ENCODE results near the gene FSTL5. TPM values are rescaled to one million over a fixed set of nuclear protein-coding genes. Genes with fewer than 3 reads are reported as not detected.

Gene FSTL5
- total RNA-seq, 4 donors from 2014 or later: not detected

DNA sequence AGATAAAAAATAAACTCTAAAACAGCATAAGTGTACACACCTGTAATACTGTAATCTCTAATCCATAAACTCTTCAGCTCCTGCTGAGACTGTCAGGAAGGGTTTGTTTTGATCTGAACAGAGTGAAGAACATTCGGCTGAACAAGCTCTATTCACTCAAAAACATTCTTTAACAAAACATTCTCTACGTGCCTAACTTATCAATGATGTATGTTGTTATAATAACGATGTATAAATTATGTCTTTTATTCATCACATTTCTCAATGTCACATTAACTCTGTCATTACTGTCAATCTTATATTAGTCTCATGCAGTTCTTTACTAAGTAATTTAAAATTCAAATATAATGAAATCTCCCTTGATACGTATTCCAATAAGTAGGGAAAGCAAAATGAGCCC lies 280.6 kb downstream of the FSTL5 start:
- no peaks in the 10 kb centered on the region for H3K4me1 ChIP-seq
- no peak overlapping the region for H3K4me3 ChIP-seq
- H3K27ac ChIP-seq: no peak overlapping the region
- TF ChIP-seq POLR2A (IDR thresholded peaks at IDR 0.05) (no peak), EP300 (IDR thresholded peaks at IDR 0.05) (no peak), POLR2AphosphoS5 (IDR thresholded peaks at IDR 0.05) (no peak), CTCF (IDR thresholded peaks at IDR 0.05) (no peak)
- no peak for DNase-seq (ENCODE audit: low spot score in 2 of 2)
- no peaks in the 10 kb centered on the region for H3K9me3 ChIP-seq
- WGBS: 59% methylated on average over 4 of the region's 4 CpGs
- no peaks in the 10 kb centered on the region for H3K36me3 ChIP-seq
- H3K27me3 ChIP-seq: no peaks in the 10 kb centered on the region

DNA sequence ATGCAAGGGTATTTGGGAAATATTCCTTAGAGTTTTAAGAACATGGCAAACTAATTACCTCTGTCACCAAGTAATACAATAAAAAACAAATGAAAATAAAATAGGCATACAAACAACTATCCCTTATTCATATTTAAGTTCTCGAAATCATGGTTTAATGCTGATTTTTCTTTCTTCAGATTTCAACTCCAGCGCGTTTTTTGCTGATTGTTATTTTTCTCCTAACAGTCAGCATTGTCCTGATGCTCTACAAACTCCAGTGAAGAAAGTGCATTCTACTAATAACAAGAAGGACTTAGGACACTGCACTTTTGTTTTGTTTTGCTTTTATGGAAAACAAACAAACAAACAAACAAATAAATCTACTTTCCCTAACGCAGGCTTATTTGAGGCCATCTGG lies 282.4 kb downstream of the FSTL5 start:
- Histone ChIP-seq H3K4me1 (no peaks in the 10 kb centered on the region), H3K27ac (no peak overlapping the region), H3K27me3 (no peaks in the 10 kb centered on the region), H3K4me3 (no peak overlapping the region), H3K9me3 (peaks cover 5% of the 10 kb centered on the region), H3K36me3 (no peaks in the 10 kb centered on the region)
- TF ChIP-seq CTCF (IDR thresholded peaks at IDR 0.05): no peak
- no peak for TF ChIP-seq POLR2A (IDR thresholded peaks at IDR 0.05)
- TF ChIP-seq EP300 (IDR thresholded peaks at IDR 0.05): no peak
- no peak for TF ChIP-seq POLR2AphosphoS5 (IDR thresholded peaks at IDR 0.05)
- no peak for DNase-seq (ENCODE audit: low spot score in 2 of 2)
- WGBS: 75% methylated on average over 4 of the region's 4 CpGs

- Histone ChIP-seq H3K9me3 (no peaks in the 10 kb centered on the region), H3K27me3 (no peaks in the 10 kb centered on the region), H3K36me3 (no peaks in the 10 kb centered on the region), H3K4me3 (no peak overlapping the region), H3K27ac (no peak overlapping the region), H3K4me1 (no peaks in the 10 kb centered on the region)
- no peak for DNase-seq (ENCODE audit: low spot score in 2 of 2)
- WGBS: 78% methylated on average over 2 of the region's 2 CpGs
- TF ChIP-seq POLR2A (IDR thresholded peaks at IDR 0.05): no peak
- TF ChIP-seq CTCF (IDR thresholded peaks at IDR 0.05): no peak
- no peak for TF ChIP-seq EP300 (IDR thresholded peaks at IDR 0.05)
- no peak for TF ChIP-seq POLR2AphosphoS5 (IDR thresholded peaks at IDR 0.05)
Measured at GRCh38 chr4:161869511-161869910, 294.3 kb downstream of the FSTL5 start.

DNA sequence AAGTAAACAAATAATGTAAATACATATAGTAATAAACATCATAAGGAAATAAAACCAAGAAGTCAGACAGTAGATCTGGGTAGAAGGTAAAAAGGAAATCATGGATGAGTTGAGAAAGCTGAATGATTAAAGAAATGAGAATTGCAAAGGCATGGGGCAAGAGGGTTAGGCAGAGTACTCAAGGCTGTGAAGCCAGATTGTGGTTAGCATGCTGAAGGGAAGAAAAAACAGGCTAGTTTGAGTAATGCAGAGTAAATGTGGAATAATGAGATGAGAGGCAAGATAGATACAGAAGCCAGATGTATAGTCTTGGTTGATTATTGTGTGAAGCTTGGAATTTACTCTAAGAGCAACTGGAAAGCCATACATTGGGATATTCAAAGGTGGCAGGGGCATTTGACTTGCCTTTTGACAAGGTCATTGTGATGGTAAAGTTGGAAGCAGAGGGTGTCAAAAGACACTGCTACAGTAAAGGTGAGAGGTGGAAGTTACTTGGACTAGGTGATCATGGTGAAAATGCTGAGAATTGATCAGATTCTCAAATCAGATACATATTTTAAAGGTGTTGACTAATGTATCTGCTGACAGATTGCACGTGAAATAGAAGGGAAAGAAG lies 307.0 kb downstream of the FSTL5 start:
- Histone ChIP-seq H3K9me3 (peaks cover 4% of the 10 kb centered on the region), H3K4me1 (no peaks in the 10 kb centered on the region), H3K4me3 (no peak overlapping the region), H3K27ac (no peak overlapping the region), H3K36me3 (no peaks in the 10 kb centered on the region), H3K27me3 (no peaks in the 10 kb centered on the region)
- TF ChIP-seq POLR2A (IDR thresholded peaks at IDR 0.05) (no peak), POLR2AphosphoS5 (IDR thresholded peaks at IDR 0.05) (no peak), CTCF (IDR thresholded peaks at IDR 0.05) (no peak), EP300 (IDR thresholded peaks at IDR 0.05) (no peak)
- DNase-seq (ENCODE audit: low spot score in 2 of 2): no peak
- WGBS: 81% methylated on average over 1 of the region's 1 CpG

DNA sequence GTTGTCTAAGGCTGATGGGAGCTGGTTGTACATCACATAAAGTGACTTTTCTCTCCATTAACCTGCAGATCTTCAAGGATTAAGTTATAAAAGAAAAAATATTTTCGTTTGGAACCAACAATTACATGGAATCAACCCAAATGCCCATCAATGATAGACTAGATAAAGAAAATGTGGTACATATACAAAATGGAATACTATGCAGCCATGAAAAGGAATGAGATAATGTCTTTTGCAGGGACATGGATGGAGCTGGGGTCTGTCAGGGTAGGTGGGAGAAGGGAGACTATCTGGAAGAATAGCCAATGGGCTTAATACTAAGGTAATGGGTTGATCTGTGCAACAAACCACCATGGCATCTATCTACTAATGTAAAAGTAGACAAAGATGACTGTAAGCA lies 313.2 kb downstream of the FSTL5 start:
- Histone ChIP-seq H3K9me3 (peaks cover 15% of the 10 kb centered on the region), H3K36me3 (no peaks in the 10 kb centered on the region), H3K27ac (no peak overlapping the region), H3K4me1 (no peaks in the 10 kb centered on the region), H3K4me3 (no peak overlapping the region), H3K27me3 (no peaks in the 10 kb centered on the region)
- TF ChIP-seq POLR2AphosphoS5 (IDR thresholded peaks at IDR 0.05) (no peak), CTCF (IDR thresholded peaks at IDR 0.05) (no peak), POLR2A (IDR thresholded peaks at IDR 0.05) (no peak), EP300 (IDR thresholded peaks at IDR 0.05) (no peak)
- 27% methylated on average over 1 of the region's 1 CpG for WGBS
- no peak for DNase-seq (ENCODE audit: low spot score in 2 of 2)

Data from suprapubic skin (tissue), 4 donors.